BJ (cell line): Measurements from ENCODE around the gene PAK2. TPM values are rescaled to one million over a fixed set of nuclear protein-coding genes. Genes with fewer than 3 reads are reported as not detected.

Experiments used
- CTCF ChIA-PET: fragments of 350-600 bp; formaldehyde crosslinking; extraction: SDS; loops from one replicate; lab custom pipeline; 2021; ENCODE audit warnings: antibody characterized with exemption, inconsistent platforms; lab: Yijun Ruan, JAX
- POLR2A ChIA-PET: fragments of 300-600 bp; sonication (Branson Sonifier 250); formaldehyde crosslinking; extraction: SDS; loops from one replicate; lab custom pipeline; 2021; ENCODE audit warnings: antibody characterized with exemption; lab: Charles Lee
- DNase-seq: peaks from one replicate; pipeline ENCODE4 v3.0.0-alpha.2; 2011; ENCODE audit warnings: low read depth
- H3K27me3 ChIP-seq: 2 replicates; pipeline ENCODE4 v1.6.0; 2011; ENCODE audit warnings: low read length; ENCODE audit not compliant: control insufficient read depth, insufficient read depth
- H3K36me3 ChIP-seq: 2 replicates; pipeline ENCODE4 v1.5.1; 2011; ENCODE audit warnings: low read length; ENCODE audit not compliant: control insufficient read depth, insufficient read depth
- H3K4me3 ChIP-seq: 2 replicates; pipeline ENCODE4 v1.5.1; 2011; ENCODE audit warnings: low read depth, mild to moderate bottlenecking, control low read depth, low read length
- CTCF ChIP-seq: IDR thresholded peaks from 2 replicates; pipeline ENCODE4 v1.5.1; 2011; ENCODE audit warnings: low read depth, mild to moderate bottlenecking, control low read depth, inconsistent platforms, low read length, moderate library complexity; ENCODE audit not compliant: insufficient read depth
- polyA plus RNA-seq: library from polyadenylated mRNA; depleted of rRNA; stranded (reverse); fragments of >200 nt; gene quantifications from 2 replicates; pipeline ENCODE4 v1.2.3, GENCODE V29; 2011

The PAK2 gene
- polyA plus RNA-seq, 1 experiment, result 31.7 TPM

- TF ChIP-seq CTCF, result no peak
- Histone ChIP-seq H3K36me3 (no peaks in the 10 kb centered on the region), H3K4me3 (no peak overlapping the region), H3K27me3 (no peaks in the 10 kb centered on the region)
- peak; percentile 70 for DNase-seq
- ChIA-PET POLR2A (no interaction called here), CTCF (interaction anchor here (1.0 kb wide), 1 partner anchor 165 kb away, joined by 3 read pairs; no protein-coding TSS in a partner anchor)
These were observed 34.6 kb downstream of the PAK2 start for GRCh38 chr3:196774191-196774820.

- CTCF ChIA-PET, result interaction anchor here (1.0 kb wide), 1 partner anchor 165 kb away, joined by 3 read pairs; no protein-coding TSS in a partner anchor
- no peaks in the 10 kb centered on the region for H3K36me3 ChIP-seq
- no peak overlapping the region for H3K4me3 ChIP-seq
- DNase-seq, result peak; percentile 66
- POLR2A ChIA-PET, result no interaction called here
- no peak for TF ChIP-seq CTCF
- H3K27me3 ChIP-seq, result no peaks in the 10 kb centered on the region
These were observed 35.3 kb downstream of the PAK2 start for GRCh38 chr3:196774848-196775422.

DNA sequence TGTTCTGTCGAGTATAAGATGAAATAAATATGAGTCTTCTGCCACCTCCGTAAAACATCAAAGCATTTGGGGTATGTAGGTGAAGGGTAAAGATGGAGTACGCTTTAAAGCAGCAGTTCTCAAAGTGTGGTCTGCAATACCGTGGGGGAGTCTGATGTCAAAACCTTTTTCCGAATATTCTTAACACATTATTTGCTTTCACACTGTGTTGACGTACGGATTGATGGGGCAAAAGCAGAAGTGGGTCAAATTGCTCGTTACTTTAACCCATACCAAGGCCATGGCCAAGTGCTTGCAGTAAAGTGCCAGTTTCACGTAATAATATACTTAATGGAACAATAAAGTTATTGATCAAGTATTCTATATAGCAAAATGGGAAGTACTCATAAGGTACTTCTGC, 36.3 kb downstream of the PAK2 start:
- DNase-seq, result no peak
- Histone ChIP-seq H3K4me3 (no peak overlapping the region), H3K27me3 (no peaks in the 10 kb centered on the region), H3K36me3 (no peaks in the 10 kb centered on the region)
- ChIA-PET POLR2A (no interaction called here), CTCF (no interaction called here)
- TF ChIP-seq CTCF, result no peak

GRCh38 chr3:196777836-196778235, 38.2 kb downstream of the PAK2 start:
- CTCF ChIA-PET, result interaction anchor here (0.6 kb wide), 1 partner anchor 80 kb away, joined by 3 read pairs; no protein-coding TSS in a partner anchor
- TF ChIP-seq CTCF, result no peak
- Histone ChIP-seq H3K27me3 (no peaks in the 10 kb centered on the region), H3K36me3 (no peaks in the 10 kb centered on the region), H3K4me3 (no peak overlapping the region)
- DNase-seq, result no peak
- POLR2A ChIA-PET, result interaction anchor here (0.6 kb wide), 1 partner anchor 501 kb away, joined by 5 read pairs; no protein-coding TSS in a partner anchor

- Histone ChIP-seq H3K36me3 (peaks cover 1% of the 10 kb centered on the region; the same call in 1 of the 2 replicates), H3K27me3 (no peaks in the 10 kb centered on the region), H3K4me3 (no peak overlapping the region)
- peak; percentile 84 for DNase-seq
- ChIA-PET POLR2A (no interaction called here), CTCF (interaction anchor here (0.7 kb wide), 1 partner anchor 10 kb away, joined by 3 read pairs; no protein-coding TSS in a partner anchor)
- TF ChIP-seq CTCF, result no peak
These were observed 39.1 kb downstream of the PAK2 start for GRCh38 chr3:196778755-196779154.
